GM23338 (cell line): ENCODE results near the gene TSPAN12. TPM values are rescaled to one million over a fixed set of nuclear protein-coding genes. Genes with fewer than 3 reads are reported as not detected.
A peak's percentile ranks its signal among the peaks of the same experiment; 100 is the strongest.

Experiments
- ATAC-seq: fragments of 200-7000 bp; cut with Tn5 transposase; 3 replicates; pipeline ENCODE4 v1.9.1; 2020
- DNase-seq: peaks from one replicate; pipeline ENCODE4 v3.0.0-alpha.2; 2015; ENCODE audit warnings: low spot score
- H2AFZ ChIP-seq: fragments of 200-600 bp; sonication (generic); 2 replicates; pipeline ENCODE4 v1.8.0; 2016; ENCODE audit warnings: antibody characterized with exemption, mild to moderate bottlenecking, moderate library complexity
- H3F3A ChIP-seq: fragments of 200-600 bp; sonication (generic); replicated peaks from 2 replicates; pipeline ENCODE4 v1.8.0; 2017; ENCODE audit warnings: antibody characterized with exemption, mixed run types, low read depth
- H3K27ac ChIP-seq: fragments of 200-600 bp; sonication (generic); 2 replicates; pipeline ENCODE4 v1.6.1; 2016; ENCODE audit warnings: low read depth
- H3K27me3 ChIP-seq: fragments of 200-600 bp; sonication (generic); 2 replicates; pipeline ENCODE4 v1.8.0; 2016; ENCODE audit warnings: mild to moderate bottlenecking, mixed run types, moderate library complexity; ENCODE audit not compliant: insufficient read depth
- H3K36me3 ChIP-seq: fragments of 200-600 bp; sonication (generic); 2 replicates; pipeline ENCODE4 v1.8.0; 2016; ENCODE audit warnings: mild to moderate bottlenecking; ENCODE audit not compliant: insufficient read depth
- H3K4me1 ChIP-seq: fragments of 200-600 bp; sonication (generic); 2 replicates; pipeline ENCODE4 v1.8.0; 2016; ENCODE audit warnings: mild to moderate bottlenecking, moderate library complexity; ENCODE audit not compliant: insufficient read depth
- H3K4me2 ChIP-seq: fragments of 200-600 bp; sonication (generic); 2 replicates; pipeline ENCODE4 v1.7.1; 2017; ENCODE audit warnings: mixed run types
- H3K4me3 ChIP-seq: fragments of 200-600 bp; sonication (generic); 2 replicates; pipeline ENCODE4 v1.6.1; 2016; ENCODE audit warnings: mixed run types
- H3K79me2 ChIP-seq: fragments of 200-600 bp; sonication (generic); replicated peaks from 2 replicates; pipeline ENCODE4 v1.8.0; 2017; ENCODE audit warnings: mild to moderate bottlenecking; ENCODE audit not compliant: insufficient read depth
- H3K9me2 ChIP-seq: fragments of 200-600 bp; sonication (generic); 2 replicates; pipeline ENCODE4 v1.8.0; 2017; ENCODE audit not compliant: insufficient read depth
- H4K20me1 ChIP-seq: fragments of 200-600 bp; sonication (generic); replicated peaks from 2 replicates; pipeline ENCODE4 v1.8.0; 2017; ENCODE audit warnings: mild to moderate bottlenecking; ENCODE audit not compliant: insufficient read depth
- H3K27ac Mint-ChIP-seq: 2 replicates; pipeline ENCODE4 v1.8.0; 2020; ENCODE audit warnings: inconsistent platforms, mild to moderate bottlenecking, moderate library complexity, mixed read lengths
- H3K27me3 Mint-ChIP-seq: 3 replicates; pipeline ENCODE4 v1.8.0; 2022; ENCODE audit warnings: low read depth, mild to moderate bottlenecking, moderate library complexity, mixed read lengths, inconsistent platforms; ENCODE audit not compliant: insufficient read depth, poor library complexity
- H3K36me3 Mint-ChIP-seq: 3 replicates; pipeline ENCODE4 v1.8.0; 2021; ENCODE audit warnings: low read depth, mild to moderate bottlenecking, inconsistent platforms, moderate library complexity, mixed read lengths
- H3K4me1 Mint-ChIP-seq: 3 replicates; pipeline ENCODE4 v1.8.0; 2020; ENCODE audit warnings: mild to moderate bottlenecking, inconsistent platforms, mixed read lengths
- H3K4me3 Mint-ChIP-seq: 3 replicates; pipeline ENCODE4 v1.8.0; 2021; ENCODE audit warnings: moderate library complexity, mild to moderate bottlenecking, inconsistent platforms, mixed read lengths
- H3K9me3 Mint-ChIP-seq: 3 replicates; pipeline ENCODE4 v1.8.0; 2020; ENCODE audit warnings: moderate library complexity, mild to moderate bottlenecking, inconsistent platforms, mixed read lengths
- CREB1 ChIP-seq: fragments of 250-450 bp; sonication (Bioruptor Pico); IDR thresholded peaks from 2 replicates; pipeline ENCODE4 v1.5.0; 2020; ENCODE audit warnings: low read depth, mild to moderate bottlenecking, moderate library complexity
- EZH2 ChIP-seq: fragments of 200-600 bp; sonication (generic); IDR thresholded peaks from one replicate; pipeline ENCODE4 v1.8.0; 2017; ENCODE audit warnings: antibody characterized with exemption, mild to moderate bottlenecking, low read depth; ENCODE audit not compliant: unreplicated experiment
- EZH2phosphoT487 ChIP-seq: fragments of 200-600 bp; sonication (generic); IDR thresholded peaks from one replicate; pipeline ENCODE4 v1.8.1; 2018; ENCODE audit warnings: antibody characterized with exemption; ENCODE audit not compliant: unreplicated experiment
- NANOG ChIP-seq: IDR thresholded peaks from 2 replicates; pipeline ENCODE4 v1.6.1; 2016; ENCODE audit warnings: antibody characterized with exemption, borderline replicate concordance
- POLR2AphosphoS5 ChIP-seq: IDR thresholded peaks from 2 replicates; pipeline ENCODE4 v1.6.1; 2016; ENCODE audit warnings: antibody characterized with exemption, low read depth
- STAT1 ChIP-seq: IDR thresholded peaks from one replicate; pipeline ENCODE4 v1.6.1; 2016; ENCODE audit warnings: antibody characterized with exemption; ENCODE audit not compliant: unreplicated experiment
- ZNF114 ChIP-seq: fragments of 250-450 bp; sonication (Bioruptor Pico); IDR thresholded peaks from 2 replicates; pipeline ENCODE4 v1.5.0; 2020; ENCODE audit warnings: mild to moderate bottlenecking, moderate library complexity
- ZNF331 ChIP-seq: fragments of 250-450 bp; sonication (Bioruptor Pico); IDR thresholded peaks from 2 replicates; pipeline ENCODE4 v1.5.0; 2020; ENCODE audit warnings: low read depth, mild to moderate bottlenecking, moderate library complexity
- polyA plus RNA-seq: library from polyadenylated mRNA; unstranded; fragments of >200 nt; fragmentation: Nextera tagmentation; extraction: Ambion mirVana; gene quantifications from 2 replicates; pipeline ENCODE4 v1.2.1, GENCODE V29; 2016
- total RNA-seq: library from RNA; depleted of rRNA; stranded (reverse); fragments of >200 nt; shearing (Covaris generic); gene quantifications from 2 replicates; pipeline ENCODE4 v1.2.3, GENCODE V29; 2014
- TF ChIP-seq, protein P1 (sequence below), 2 experiments: fragments of 200-600 bp in 1 of 2; sonication (generic) in 1 of 2; conservative IDR thresholded peaks; 2 replicates each; pipeline versions ENCODE4 v1.5.1 to v1.6.1; 2016 to 2017; ENCODE audit warnings: antibody characterized with exemption in 2 of 2, low read depth in 2 of 2, mild to moderate bottlenecking in 2 of 2, moderate library complexity in 1 of 2
- TF ChIP-seq, protein P2 (sequence below): fragments of 250-450 bp; sonication (Bioruptor Pico); IDR thresholded peaks from 2 replicates; pipeline ENCODE4 v1.5.0; 2020; ENCODE audit warnings: mild to moderate bottlenecking, moderate library complexity

Gene TSPAN12
- total and polyA plus RNA-seq, 2 experiments from 2014 or later, result 9.7 to 11.7 TPM

DNA sequence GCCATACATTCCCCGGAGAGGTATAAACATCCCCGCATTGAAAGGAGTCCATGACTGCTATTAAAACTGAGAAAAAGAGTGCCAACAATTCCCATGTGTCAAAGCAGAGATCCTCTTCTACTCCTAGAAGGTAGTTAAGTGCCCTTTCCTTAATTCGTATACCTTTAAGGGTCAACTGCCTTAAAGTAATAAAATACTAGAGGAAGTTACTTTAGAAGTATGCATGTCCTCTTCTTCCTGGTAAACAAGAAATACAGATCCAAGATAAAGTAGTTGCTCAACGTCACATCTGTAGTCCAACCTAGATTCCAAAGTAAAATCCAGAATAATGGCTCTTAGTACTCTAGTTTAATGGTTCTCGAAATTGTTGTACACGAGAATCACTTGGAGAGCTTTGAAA lies 1.5 kb upstream of the TSPAN12 start (continued):
- TF ChIP-seq CREB1 (CRISPR knock-in tag) (no peak), EZH2phosphoT487 (no peak), ZNF114 (no peak), ZNF331 (CRISPR knock-in tag) (no peak)

- no peaks in the 10 kb centered on the region for H3K79me2 ChIP-seq
- H3K27me3 ChIP-seq, result peaks cover 16% of the 10 kb centered on the region; the same call in 1 of the 2 replicates
- Mint-ChIP-seq H3K27me3 (peaks cover 5% of the 10 kb centered on the region), H3K27ac (0 out of 2 replicates have a peak overlapping the region, but pooled peaks have one; percentile 29), H3K9me3 (no peaks in the 10 kb centered on the region; the same call in 2 of the 3 replicates), H3K4me3 (peak overlapping the region; percentile 88), H3K36me3 (no peaks in the 10 kb centered on the region), H3K4me1 (peaks cover 24% of the 10 kb centered on the region)
- H2AFZ ChIP-seq, result peak overlapping the region; percentile 98
- H3K27ac ChIP-seq, result no peak overlapping the region
- DNase-seq, result peak; percentile 81
- H3K36me3 ChIP-seq, result no peaks in the 10 kb centered on the region
- H3K4me2 ChIP-seq, result peak overlapping the region; percentile 95
- H3F3A ChIP-seq, result no peaks in the 10 kb centered on the region; the same call in 1 of the 2 replicates
- no peaks in the 10 kb centered on the region for H4K20me1 ChIP-seq
- ATAC-seq, result peak; percentile 77
- no peaks in the 10 kb centered on the region for H3K9me2 ChIP-seq
- peak overlapping the region; percentile 63 for H3K4me3 ChIP-seq
- no peak for TF ChIP-seq ZNF331 (CRISPR knock-in tag)
- TF ChIP-seq, protein P1, sequence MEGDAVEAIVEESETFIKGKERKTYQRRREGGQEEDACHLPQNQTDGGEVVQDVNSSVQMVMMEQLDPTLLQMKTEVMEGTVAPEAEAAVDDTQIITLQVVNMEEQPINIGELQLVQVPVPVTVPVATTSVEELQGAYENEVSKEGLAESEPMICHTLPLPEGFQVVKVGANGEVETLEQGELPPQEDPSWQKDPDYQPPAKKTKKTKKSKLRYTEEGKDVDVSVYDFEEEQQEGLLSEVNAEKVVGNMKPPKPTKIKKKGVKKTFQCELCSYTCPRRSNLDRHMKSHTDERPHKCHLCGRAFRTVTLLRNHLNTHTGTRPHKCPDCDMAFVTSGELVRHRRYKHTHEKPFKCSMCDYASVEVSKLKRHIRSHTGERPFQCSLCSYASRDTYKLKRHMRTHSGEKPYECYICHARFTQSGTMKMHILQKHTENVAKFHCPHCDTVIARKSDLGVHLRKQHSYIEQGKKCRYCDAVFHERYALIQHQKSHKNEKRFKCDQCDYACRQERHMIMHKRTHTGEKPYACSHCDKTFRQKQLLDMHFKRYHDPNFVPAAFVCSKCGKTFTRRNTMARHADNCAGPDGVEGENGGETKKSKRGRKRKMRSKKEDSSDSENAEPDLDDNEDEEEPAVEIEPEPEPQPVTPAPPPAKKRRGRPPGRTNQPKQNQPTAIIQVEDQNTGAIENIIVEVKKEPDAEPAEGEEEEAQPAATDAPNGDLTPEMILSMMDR (conservative IDR thresholded peaks at IDR 0.05; ENCODE audit: low read depth in 2 of 2), result peak; percentile 9 to 52; a peak in 2 of 4 replicates
- no peak for TF ChIP-seq NANOG
- peak; percentile 57; the same call in 1 of the 2 replicates for TF ChIP-seq CREB1 (CRISPR knock-in tag)
- no peak for TF ChIP-seq POLR2AphosphoS5
- TF ChIP-seq, protein P2, sequence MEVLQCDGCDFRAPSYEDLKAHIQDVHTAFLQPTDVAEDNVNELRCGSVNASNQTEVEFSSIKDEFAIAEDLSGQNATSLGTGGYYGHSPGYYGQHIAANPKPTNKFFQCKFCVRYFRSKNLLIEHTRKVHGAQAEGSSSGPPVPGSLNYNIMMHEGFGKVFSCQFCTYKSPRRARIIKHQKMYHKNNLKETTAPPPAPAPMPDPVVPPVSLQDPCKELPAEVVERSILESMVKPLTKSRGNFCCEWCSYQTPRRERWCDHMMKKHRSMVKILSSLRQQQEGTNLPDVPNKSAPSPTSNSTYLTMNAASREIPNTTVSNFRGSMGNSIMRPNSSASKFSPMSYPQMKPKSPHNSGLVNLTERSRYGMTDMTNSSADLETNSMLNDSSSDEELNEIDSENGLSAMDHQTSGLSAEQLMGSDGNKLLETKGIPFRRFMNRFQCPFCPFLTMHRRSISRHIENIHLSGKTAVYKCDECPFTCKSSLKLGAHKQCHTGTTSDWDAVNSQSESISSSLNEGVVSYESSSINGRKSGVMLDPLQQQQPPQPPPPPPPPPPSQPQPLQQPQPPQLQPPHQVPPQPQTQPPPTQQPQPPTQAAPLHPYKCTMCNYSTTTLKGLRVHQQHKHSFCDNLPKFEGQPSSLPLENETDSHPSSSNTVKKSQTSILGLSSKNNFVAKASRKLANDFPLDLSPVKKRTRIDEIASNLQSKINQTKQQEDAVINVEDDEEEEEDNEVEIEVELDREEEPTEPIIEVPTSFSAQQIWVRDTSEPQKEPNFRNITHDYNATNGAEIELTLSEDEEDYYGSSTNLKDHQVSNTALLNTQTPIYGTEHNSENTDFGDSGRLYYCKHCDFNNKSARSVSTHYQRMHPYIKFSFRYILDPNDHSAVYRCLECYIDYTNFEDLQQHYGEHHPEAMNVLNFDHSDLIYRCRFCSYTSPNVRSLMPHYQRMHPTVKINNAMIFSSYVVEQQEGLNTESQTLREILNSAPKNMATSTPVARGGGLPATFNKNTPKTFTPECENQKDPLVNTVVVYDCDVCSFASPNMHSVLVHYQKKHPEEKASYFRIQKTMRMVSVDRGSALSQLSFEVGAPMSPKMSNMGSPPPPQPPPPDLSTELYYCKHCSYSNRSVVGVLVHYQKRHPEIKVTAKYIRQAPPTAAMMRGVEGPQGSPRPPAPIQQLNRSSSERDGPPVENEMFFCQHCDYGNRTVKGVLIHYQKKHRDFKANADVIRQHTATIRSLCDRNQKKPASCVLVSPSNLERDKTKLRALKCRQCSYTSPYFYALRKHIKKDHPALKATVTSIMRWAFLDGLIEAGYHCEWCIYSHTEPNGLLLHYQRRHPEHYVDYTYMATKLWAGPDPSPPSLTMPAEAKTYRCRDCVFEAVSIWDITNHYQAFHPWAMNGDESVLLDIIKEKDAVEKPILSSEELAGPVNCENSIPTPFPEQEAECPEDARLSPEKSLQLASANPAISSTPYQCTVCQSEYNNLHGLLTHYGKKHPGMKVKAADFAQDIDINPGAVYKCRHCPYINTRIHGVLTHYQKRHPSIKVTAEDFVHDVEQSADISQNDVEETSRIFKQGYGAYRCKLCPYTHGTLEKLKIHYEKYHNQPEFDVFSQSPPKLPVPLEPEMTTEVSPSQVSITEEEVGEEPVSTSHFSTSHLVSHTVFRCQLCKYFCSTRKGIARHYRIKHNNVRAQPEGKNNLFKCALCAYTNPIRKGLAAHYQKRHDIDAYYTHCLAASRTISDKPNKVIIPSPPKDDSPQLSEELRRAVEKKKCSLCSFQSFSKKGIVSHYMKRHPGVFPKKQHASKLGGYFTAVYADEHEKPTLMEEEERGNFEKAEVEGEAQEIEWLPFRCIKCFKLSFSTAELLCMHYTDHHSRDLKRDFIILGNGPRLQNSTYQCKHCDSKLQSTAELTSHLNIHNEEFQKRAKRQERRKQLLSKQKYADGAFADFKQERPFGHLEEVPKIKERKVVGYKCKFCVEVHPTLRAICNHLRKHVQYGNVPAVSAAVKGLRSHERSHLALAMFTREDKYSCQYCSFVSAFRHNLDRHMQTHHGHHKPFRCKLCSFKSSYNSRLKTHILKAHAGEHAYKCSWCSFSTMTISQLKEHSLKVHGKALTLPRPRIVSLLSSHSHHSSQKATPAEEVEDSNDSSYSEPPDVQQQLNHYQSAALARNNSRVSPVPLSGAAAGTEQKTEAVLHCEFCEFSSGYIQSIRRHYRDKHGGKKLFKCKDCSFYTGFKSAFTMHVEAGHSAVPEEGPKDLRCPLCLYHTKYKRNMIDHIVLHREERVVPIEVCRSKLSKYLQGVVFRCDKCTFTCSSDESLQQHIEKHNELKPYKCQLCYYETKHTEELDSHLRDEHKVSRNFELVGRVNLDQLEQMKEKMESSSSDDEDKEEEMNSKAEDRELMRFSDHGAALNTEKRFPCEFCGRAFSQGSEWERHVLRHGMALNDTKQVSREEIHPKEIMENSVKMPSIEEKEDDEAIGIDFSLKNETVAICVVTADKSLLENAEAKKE (CRISPR knock-in tag), result no peak
- no peak for TF ChIP-seq STAT1
- no peak for TF ChIP-seq EZH2
- TF ChIP-seq EZH2phosphoT487, result no peak
- peaks cover 9% of the 10 kb centered on the region; the same call in 1 of the 2 replicates for H3K4me1 ChIP-seq
These were observed 1.2 kb downstream of the TSPAN12 start for GRCh38 chr7:120856621-120857352.
